ENCODE data around the gene DCLK1.

- TF ChIP-seq CTCF (IDR thresholded peaks at IDR 0.05) (no peak), POLR2A (IDR thresholded peaks at IDR 0.05) (no peak)
Observed at GRCh38 chr13:35851881-35852280, 279.3 kb downstream of the DCLK1 start.
